Measurements from ENCODE around the gene BCKDHB.
"Not testable (repeated sequence)": the region's sequence is repeated elsewhere in the genome, so short reads cannot be mapped to it uniquely, and the experiment has no call there.

Gene BCKDHB

GRCh38 chr6:80106418-80107235 is at the start of gene BCKDHB:
BCKDHB (plus strand) TSS chr6:80106671; CDS start chr6:80106694, 23 bp downstream.
- peak; percentile 98 for DNase-seq

DNA sequence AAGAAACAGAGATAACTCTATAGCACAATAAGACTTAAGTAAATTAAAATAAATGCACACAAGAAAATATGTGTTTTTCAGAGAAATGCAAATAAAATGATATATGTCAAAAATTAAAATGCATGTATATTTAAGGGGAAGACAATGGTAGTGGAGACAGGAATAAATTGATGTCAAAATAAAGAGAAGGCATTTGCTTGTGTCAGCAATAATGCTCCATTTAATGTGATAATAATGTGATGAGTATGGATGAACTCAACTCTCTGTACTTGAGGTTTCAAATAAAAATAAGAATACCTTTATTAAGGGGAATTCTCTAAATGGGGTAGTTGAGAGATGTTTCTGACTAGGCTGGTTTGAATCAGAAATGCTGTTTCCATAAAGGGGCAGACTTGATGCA is 45.7 kb upstream of the BCKDHB start:
- no peak for DNase-seq

DNA sequence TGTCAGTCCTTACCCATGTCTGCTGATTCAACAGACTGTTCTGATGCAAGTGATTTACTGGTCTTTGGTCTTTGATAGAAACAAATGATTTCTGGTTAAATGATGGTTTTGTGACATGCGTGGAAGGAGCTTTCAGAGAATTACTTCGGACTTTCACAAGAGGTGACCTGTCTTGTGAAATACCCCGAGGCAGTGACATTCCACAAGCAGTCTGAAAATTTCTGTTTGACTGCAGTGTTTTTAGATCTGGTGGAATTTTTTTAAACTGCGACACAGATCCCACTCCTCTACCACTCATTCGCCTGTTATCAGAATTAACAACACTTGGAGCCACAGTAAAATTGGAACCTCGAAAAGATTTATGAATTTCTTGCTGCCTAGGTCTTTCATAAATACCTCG is 38.3 kb upstream of the BCKDHB start:
- DNase-seq: not testable (repeated sequence)

DNA sequence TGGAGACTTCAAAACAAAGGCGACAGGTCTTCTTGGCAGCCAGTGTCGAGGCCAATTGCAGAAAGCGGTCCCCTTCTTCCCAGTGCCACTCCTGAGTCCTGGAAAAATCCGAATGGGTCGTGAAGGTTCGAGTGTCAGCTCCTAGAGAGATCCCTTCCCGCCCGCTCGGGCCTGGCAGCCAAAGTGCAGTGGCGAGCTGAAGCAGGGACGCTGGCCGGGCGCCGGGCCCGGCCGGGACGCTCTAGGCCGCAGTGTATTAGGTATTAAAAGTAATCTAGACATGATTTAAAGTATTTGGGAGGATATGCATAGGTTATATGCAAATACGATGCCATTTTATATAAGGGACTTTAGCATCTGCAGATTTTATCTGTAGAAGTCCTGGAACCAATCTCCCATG is 36.0 kb upstream of the BCKDHB start:
- not testable (repeated sequence) for DNase-seq

GRCh38 chr6:80077067-80077466 is 29.4 kb upstream of the BCKDHB start:
- DNase-seq: no peak

DNA sequence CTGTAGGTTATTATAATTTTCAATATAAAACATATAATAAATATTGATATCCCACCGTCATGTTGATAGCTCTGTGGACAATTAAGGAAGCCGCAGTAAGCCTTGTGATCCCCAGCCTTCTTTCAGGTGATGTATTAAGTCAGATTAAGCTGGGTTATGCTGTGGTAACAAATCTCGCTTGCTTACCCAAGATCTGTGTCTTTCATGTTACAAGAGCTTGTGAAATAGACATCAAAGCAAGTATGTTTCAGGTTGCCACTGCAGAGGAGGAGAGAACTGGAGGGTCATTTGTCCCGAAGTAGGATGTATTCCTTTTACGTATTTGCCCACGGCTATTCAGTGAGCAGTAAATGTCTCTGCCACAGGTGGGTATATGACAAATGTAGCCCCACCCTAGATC is 17.8 kb upstream of the BCKDHB start:
- DNase-seq: no peak

GRCh38 chr6:80091506-80091905 is 15.0 kb upstream of the BCKDHB start:
- no peak for DNase-seq

DNA sequence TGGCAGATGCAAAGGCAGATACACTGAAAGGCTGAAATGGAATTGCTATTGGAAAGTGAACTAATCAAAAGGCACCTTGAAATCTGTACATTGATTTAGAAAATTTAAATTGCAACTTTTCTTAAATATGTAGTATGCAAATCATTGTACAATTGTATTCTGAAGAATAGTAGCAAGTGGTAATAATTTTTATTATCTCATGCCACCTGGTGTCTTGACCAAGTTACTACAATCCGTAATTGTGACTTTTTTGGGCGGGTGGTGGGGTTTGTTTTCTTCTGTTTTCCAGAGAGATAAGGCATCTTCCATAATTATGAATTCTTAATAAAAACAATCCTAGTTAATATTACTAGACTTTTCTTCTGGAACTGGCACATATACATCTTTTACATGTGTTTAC is 12.5 kb upstream of the BCKDHB start:
- DNase-seq: no peak

DNA sequence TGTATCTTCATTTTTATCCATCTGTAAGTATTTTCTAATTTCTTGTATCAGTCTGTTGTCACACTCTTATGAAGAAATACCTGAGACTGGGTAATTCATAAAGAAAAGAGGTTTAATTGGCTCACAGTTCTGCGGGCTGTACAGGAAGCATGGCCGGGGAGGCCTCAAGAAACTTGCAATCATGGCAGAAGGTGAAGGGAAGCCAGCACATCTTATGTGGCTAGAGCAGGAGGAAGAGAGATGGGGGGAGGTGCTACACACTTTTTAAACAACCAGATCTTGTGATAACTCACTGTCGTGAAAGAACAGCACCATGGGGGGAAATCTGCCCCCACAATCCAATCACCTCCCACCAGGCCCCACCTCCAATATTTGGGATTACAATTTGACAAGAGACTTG is 10.9 kb upstream of the BCKDHB start:
- DNase-seq: no peak

- no peak for DNase-seq
These were observed 8.1 kb upstream of the BCKDHB start for GRCh38 chr6:80098392-80098791.

DNA sequence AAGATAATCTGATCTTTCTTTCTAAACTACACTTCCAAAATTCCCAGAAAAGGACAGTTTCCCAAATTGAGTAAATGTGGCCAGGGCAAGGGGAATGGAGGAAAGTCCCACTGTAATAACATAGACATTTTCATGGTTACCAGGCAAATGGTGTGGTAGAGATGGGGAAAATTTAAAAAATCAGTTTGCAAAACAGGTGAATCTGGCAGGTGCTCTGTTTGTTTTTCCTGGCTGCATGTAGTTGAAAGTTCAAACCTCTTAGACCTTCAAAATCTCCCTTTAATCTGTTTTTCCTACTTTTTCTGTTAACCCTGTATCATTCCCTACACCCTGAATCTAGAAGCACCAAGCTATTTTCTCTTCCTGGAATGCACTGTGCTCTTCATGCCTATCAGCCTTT is 2.0 kb upstream of the BCKDHB start:
- DNase-seq: no peak

GRCh38 chr6:80105972-80106417 is 476 bp upstream of the BCKDHB start:
- no peak for DNase-seq

- DNase-seq: not testable (repeated sequence)
These were observed 16.1 kb downstream of the BCKDHB start for GRCh38 chr6:80122576-80122975.

DNA sequence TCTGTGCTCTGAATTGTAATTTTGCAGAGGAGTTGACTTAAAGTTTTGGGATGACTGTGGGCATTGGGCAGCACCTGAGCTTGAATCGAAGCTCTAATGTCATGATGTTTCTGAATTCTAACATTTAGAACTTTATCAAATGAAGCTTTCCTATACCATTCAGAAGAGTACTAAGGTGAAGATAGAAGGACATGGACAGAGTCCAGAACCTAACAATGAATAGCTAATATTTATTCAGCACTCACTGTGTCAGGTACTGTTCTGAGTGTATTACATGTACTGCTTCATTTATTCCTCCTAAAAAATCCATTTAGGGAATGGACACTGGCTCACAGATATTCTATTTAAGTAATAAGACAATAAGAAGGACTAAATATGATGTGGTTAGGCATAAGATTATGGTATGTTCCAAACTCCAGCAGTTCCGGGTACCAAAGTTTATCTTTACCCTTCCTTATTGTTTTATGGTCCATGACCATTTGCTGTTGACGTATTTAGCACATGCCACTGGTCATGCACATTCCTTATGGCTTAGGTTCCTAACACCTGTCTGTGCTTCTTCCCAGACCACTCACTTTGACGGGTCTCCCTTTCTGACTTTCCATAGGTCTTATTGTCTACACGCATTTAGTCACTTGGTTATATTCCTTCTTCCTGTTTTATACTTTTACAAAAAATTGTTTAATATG is 20.3 kb downstream of the BCKDHB start:
- no peak for DNase-seq

- peak; percentile 79 for DNase-seq
These were observed 23.0 kb downstream of the BCKDHB start for GRCh38 chr6:80129485-80129884.

GRCh38 chr6:80133020-80133419 is 26.5 kb downstream of the BCKDHB start:
- peak; percentile 18 for DNase-seq

DNA sequence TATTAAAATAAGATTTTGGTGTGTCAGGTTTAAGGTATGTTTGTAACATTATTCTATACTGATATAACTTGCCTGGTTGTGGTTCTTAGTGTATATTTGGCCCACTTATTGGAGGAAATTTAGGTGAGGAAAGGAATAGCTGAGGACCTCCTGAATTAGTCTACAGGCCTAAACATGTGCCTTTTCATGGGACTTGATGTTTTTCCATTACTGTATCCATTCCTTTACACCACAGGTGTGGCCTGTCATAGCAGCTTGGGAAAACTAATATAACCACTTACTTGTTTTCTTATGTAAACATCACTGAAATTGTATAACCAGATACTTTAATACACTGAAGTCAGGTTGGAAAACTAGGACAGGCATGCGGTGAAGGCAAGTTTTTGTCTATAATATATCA is 27.6 kb downstream of the BCKDHB start:
- DNase-seq: no peak

DNA sequence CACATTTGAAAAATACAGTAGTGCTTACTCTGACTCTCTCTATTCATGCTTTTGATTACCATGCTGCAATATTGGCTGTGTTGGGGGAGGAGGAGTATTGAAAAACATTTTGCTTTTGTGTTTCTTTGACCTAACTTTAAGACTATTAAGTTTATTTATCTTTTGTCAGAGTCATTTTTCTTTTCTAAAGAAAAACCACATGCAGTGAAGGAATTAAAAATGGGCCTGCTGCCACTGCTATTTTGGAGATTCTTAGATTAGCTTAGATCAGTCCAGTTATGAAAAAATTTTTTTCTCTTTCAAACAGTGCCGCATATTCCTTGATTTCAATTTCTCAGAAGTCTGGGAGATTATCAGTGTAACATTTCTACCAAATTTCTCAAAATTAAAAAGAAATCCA is 36.1 kb downstream of the BCKDHB start:
- no peak for DNase-seq

DNA sequence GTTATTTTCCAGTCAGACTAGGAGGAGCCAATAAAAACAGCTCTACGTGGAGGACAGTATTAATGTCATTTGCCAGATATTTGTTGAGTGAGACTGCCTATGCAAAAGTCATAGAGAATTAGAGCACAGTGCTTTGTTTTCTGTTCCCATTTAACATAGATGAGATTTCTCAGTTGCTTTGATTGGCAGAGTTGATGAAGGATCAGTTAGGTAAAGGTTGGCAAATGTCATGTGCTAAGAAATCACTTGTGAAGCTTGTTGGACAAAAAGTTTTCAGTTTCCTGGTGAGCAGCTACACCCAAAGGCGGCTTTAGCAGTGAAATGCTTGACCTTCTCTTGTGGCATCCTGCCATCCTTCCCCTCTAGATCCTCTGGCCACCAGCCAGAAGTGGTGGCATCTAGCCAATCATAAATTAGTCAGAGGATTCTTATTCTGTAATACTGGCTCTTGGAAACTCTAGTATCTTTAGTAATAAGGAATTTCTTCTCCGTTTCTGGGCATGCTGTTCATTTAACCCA is 37.0 kb downstream of the BCKDHB start:
- peak; percentile 16 for DNase-seq

DNA sequence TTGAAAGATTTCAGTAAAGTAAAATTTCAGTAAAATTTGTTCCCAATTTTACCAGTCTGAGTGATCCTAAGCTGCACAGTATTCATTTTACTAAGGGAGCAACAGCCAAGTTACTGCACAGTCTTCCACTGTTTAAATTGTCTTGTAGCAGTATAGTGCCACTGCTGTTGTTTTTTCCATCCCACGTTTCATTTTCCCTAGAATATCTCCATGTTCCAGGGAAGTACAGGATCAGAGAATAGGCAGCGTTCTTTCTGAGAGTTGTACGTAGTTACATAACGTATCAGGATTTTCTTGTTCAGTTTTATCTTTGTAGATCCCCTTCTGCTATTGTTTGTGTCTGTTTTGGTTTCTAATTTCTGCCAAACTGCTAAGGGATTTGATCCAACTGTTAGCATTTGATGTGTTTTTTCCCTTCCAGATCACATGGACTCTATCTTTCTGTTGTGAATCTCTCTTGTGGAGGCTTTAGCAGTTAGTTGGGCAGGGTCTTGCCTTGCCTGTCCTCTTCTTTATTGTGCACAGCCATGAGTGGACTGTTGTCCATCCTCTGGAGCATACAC is 38.4 kb downstream of the BCKDHB start:
- no peak for DNase-seq

GRCh38 chr6:80145509-80145908 is 39.0 kb downstream of the BCKDHB start:
- DNase-seq: no peak

GRCh38 chr6:80145921-80146320 is 39.5 kb downstream of the BCKDHB start:
- DNase-seq: no peak

DNA sequence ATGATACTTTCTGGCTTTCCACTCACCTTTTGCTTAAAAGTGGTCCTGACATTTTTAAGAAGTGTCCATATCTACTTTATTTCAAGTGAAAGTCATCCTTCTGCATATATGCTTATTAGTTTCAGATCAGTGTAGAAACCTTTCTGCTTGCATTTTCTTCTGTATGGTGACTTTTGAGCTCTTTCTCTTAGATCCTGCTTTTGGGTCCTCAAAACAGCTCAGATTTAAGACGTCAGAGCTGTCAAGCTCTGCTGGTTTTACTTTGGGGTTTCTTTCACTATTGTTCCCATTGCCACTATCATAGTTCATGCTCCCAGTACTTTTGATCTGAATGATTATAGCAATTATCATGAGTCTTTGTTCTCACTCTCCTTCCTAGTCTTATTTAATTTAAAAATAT is 41.7 kb downstream of the BCKDHB start:
- DNase-seq: no peak

- no peak for DNase-seq
These were observed 45.2 kb downstream of the BCKDHB start for GRCh38 chr6:80151635-80152034.

Data from MV-4-11 (cell line).